Epidermal melanocyte (primary cell): ENCODE data around the gene SPRYD3.
"Not testable (repeated sequence)": the region's sequence is repeated elsewhere in the genome, so short reads cannot be mapped to it uniquely, and the experiment has no call there.

Experiments
- DNase-seq: peaks from one replicate; pipeline ENCODE4 v3.0.0; 2011; ENCODE audit warnings: low spot score; ENCODE audit not compliant: insufficient read length

Gene SPRYD3, protein sequence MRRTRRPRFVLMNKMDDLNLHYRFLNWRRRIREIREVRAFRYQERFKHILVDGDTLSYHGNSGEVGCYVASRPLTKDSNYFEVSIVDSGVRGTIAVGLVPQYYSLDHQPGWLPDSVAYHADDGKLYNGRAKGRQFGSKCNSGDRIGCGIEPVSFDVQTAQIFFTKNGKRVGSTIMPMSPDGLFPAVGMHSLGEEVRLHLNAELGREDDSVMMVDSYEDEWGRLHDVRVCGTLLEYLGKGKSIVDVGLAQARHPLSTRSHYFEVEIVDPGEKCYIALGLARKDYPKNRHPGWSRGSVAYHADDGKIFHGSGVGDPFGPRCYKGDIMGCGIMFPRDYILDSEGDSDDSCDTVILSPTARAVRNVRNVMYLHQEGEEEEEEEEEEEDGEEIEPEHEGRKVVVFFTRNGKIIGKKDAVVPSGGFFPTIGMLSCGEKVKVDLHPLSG

DNA sequence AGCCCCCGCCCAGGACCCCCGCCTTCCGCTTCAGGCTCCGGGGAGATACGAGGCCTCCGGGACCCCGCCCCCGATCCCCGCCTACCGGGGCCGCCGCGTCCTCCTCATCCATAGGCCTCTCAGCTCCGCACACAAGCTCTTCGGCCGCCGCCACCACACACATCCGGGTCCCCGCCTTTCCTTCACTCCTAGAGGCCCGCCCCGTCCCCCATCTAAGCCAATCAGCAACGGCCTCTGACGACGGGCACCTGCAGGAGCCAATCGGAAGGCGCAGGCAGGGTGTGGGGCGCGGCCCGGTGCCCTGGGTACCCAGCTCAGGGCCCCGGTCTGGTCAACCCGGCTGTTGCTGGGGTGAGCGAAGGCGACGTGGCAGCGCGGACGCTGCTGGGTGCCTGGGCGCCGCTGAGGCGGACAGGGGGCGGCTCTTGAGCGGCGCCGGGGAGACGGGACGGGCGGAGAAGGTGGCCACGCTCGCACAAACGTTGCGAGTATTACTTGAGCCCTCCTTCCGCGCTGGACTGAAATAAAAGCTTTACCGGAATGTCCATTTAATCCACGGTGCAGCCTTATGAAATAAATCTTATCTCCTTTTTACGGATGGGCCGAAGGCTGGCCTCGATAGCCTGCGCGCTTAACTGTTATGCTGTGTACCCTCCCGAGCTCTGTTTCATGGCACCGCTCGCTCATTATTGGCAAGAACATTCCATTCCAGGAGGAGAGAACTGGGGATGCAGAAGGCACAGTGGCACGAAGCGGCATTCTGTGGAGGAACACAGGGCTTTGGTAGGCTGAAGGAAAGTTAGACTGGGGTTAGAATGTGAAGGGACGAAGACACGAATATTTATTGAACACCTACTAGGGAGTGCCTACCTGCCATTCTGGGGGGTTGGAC is at the start of gene SPRYD3:
Gene SPRYD3, minus strand, starts transcription at position 165 of the 892 bp plus-strand sequence. Its CDS starts 57 bp downstream, at position 108.
- peak; percentile 99 for DNase-seq

DNA sequence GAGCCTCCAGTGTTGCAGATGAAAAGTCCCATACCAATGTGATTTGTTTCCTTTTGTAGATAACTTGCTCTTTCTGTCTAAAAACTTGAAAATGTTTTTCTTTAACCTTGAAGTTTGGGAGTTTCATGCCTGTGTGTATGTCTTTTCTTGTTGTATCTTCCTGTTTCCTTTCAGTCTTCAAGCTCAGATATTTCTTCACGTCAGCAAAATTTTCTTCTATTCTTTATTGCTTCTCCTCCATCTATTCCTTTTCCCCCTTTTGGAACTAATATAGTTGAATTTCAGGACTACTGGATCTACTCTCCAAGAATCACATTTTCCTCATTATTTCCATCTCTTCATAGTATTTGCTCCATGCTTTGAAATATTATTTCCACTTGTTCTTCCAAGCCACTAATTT is 48.0 kb upstream of the SPRYD3 start:
- no peak for DNase-seq

DNA sequence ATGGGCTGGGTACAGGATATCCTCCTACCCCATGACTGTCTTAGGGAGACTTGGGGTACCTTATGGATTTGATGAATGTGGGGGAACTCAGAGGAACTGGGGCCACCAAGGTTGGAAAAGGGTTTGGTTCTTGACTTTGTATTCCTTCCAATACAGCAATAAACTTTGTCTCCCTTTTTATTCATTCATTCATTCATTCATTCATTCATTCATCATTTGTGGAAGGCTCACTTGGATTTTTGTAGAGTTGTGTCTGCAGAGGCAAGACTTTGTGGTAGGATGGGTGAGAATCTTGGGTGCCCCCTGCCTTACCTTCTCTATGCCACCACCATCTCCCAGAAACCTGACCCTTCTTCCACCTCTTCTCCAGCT is 45.1 kb upstream of the SPRYD3 start:
- no peak for DNase-seq

DNA sequence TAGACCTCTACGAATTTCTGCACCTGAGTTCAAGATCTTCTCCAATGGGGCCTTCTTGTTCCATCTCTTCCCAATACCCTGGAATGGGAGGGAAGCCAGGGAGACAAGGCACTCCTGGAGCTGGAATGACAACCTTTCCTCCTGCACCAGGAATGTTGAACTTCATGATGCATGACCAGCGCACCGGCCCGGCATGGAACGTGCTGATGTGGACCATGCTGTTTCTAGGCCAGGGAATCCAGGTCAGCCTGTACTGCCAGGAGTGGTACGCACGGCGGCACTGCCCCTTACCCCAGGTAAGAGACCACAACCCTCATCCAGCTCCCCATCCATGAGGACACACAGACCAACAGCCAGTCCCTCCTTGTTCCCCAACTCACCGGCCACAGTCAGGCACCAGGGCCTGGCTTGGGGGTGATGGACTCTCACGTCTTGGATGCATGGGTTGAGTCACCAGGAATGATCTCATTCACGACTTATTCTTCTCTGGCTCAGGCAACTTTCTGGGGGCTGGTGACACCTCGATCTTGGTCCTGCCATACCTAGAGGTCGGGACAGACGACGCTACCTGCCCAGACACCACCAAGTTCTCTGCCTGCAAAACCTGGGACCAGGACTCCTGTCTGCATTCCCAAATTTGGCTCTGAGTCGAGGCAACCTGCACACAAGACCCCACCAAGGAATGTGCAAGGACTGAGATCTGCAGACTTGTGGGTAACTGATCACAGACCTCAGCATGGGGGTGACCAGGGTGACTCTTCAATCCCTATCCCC is 44.6 kb upstream of the SPRYD3 start:
- DNase-seq, result no peak

DNA sequence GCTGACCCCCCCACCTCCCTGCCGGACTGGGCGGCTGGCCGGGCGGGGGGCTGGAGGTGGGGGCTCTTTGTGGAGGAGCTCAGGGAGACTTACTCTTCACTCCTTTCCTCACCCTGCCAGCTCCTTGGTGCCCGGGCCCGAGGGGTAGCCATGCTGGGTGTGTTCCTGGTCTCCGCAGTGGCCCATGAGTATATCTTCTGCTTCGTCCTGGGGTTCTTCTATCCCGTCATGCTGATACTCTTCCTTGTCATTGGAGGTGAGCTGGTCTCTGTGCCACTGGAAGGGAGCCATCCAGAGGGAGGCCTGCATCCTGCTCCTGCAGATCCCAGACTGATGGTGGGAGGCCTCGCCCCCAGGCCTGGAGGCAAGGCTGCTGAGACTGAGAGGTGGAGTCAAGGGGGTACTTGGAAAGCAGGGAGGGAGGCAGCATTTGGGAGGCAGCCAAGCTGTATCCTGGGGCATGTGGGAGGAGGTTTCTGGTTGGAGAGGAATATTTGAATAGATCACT is 43.8 kb upstream of the SPRYD3 start:
- DNase-seq, result peak; percentile 60

DNA sequence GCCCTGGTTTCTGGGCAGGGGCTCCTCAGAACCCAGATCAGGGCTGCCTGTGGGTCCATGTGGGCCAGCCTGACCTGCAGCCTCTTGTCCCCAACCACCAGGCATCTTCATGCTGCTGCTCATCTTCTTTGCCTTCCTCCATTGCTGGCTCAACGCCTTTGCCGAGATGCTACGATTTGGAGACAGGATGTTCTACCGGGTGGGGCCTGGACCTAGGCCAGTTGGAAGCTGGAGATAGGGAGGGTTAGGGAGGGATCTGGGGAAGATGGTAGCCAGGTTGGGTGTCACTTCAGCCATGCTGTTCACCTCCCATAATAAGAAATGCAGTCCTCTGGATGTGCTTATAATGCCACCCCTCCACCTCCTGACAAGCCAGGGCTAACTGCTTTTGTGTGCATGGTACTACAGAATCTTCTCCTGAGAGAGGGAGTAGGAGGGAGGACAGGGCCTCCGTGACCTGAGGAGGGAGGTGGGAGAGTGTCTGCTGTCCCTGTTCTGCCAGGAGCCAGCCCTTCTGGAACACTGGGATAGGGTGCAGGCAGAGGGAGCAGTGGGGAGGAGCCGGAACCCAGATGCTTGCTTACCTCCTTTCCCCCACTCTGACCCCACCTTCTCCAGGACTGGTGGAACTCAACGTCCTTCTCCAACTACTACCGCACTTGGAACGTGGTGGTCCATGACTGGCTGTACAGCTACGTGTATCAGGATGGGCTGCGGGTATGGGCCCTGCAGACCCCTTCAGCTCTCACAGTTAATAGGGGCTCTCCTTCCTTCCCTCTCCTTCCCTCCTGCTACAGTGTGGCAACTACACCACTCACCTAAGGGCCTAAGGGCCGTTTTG is 41.7 kb upstream of the SPRYD3 start:
- DNase-seq, result no peak

DNA sequence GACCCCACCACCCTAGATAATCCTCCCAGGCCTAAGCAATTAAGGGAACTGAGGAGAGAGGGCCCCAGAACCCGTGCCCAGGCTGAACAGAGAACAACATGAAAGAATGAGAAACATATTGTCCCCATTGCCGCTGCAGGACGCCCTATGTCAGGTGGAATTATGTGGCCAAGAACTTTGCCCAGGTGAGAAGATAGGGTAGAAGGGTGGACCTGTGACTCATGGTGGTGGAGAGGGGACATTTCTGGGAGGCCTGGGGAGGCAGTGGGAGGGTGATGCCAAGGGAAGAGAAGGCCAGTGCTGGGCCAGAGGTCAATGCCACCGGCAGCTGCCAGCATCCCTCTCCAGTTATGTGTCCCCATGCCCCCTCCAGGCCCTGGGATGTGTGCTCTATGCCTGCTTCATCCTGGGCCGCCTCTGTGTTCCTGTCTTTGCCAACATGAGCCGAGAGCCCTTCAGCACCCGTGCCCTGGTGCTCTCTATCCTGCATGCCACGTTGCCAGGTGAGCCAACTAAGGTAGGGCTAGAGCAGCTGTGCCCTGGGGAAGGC is 39.6 kb upstream of the SPRYD3 start:
- DNase-seq, result no peak

DNA sequence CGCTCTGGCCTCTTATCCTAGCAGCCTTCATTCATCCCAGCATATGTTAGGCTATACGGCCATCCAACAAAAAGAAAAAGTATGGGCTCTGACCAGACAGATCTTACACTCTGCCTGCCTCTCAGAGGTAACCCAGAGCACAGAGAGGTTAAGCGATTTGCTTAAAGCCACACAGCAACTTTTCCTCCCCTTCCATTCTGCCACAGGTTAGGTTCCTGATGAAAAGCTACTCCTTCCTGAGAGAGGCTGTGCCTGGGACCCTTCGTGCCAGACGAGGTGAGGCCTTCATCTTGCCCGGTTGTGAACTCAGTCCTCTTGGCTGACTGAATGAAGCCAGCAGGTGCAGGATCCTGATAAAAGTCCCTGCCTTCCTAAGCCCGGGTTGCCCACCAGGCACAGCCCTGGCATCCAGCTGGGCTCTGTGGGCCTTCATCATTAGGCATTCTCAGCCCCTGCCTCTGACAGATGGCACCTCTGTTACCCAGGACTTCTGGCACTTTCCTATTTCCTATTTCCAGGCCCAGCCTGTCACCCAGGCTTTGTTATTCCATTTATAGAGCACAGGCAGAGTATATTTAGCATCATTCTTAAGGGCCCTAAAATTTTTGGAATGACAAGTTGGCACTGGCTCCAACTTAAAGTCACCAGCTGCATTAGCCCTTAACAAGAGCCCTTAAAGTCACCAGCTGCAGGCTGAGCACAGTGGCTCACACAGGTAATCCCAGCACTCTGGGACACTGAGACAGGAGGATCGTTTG is 36.9 kb upstream of the SPRYD3 start:
- DNase-seq, result no peak

DNA sequence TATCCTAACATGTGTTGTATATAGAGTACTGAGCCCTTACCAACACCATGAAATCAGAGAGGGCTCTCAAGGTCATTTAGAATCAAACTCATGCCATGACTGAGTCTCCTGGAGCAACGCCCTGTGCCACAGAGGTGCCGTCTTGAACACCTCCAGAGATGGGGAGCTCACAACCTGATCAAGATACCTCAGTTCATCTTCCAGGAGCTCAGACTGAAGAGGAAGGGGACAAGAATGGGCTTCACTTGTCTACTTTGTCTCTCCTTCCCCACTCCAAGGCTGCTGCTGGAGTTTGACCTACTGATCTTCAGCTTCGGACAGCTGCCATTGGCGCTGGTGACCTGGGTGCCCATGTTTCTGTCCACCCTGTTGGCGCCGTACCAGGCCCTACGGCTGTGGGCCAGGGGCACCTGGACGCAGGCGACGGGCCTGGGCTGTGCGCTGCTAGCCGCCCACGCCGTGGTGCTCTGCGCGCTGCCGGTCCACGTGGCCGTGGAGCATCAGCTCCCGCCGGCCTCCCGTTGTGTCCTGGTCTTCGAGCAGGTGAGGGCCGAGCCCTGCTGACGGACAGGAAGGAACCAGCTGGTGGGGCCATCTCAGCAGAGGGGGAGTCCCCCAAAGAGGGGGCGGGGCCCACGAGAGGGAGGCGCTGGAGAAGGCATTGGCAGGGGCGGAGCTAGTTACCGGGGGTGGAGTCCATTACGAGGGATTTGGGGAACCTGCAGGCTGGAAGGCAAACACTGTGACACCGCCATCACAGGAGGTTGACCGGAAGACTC is 36.1 kb upstream of the SPRYD3 start:
- no peak for DNase-seq

DNA sequence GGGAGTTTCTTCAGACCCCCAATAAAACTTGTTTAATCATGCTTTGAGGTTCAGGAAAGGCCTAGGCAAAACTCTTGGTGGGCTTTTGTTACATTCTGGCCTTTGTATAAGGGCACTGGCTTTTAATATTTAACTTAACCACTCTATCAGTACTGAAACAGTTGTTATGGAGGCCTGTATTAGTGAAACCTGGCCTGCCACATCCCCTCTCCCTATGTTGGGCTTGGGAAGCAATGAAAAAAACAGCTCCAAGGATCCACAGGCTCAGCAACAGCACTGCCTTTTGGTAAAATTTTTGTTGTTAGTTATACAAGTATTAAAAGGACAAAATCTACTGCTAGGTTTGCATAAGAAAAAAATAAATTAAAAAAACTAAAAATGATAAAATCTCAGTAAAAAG is 34.8 kb upstream of the SPRYD3 start:
- no peak for DNase-seq

DNA sequence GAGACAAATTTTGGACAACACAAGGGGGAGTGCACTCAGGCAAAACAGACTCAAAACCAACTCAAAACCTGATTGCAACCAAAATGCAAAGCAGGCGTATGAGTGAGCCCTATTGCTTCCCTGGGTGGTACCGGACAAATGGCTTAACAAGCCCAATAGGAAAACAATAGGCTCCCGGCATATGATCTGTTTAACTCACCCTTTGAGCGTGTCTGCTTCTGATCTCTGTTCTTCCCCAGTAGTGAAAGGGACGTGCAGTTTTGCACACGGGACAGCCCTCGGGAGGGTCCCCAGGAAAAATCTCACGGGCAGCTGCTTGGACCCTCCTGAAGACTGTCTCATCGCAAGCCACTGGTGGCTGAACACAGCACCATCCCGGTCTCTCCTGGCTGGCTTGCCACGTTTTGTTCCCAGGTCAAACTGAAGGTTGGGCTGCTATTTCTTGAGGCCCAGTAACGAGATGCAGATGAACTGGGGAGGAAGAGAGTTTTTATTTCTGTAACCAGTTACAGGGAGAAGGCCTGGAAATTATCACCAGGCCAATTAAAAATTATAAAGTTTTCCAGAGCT is 34.0 kb upstream of the SPRYD3 start:
- DNase-seq, result no peak

DNA sequence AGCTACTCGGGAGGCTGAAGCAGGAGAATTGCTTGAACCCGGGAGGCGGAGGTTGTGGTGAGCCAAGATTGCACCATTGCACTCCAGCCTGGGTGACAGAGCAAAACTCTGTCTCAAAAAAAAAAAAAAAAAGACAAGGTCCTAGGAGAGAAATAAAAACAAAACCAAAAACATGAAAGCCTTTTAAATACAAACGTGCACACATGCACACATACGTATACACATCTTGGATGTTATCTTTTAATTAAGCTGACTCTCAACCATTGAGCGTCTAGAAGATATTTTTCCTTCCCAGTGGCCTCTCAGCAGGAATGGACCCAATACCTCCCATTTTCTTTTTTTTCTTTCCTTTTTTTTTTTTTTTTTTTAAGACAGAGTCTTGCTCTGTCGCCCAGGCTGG is 33.2 kb upstream of the SPRYD3 start:
- DNase-seq, result not testable (repeated sequence)

DNA sequence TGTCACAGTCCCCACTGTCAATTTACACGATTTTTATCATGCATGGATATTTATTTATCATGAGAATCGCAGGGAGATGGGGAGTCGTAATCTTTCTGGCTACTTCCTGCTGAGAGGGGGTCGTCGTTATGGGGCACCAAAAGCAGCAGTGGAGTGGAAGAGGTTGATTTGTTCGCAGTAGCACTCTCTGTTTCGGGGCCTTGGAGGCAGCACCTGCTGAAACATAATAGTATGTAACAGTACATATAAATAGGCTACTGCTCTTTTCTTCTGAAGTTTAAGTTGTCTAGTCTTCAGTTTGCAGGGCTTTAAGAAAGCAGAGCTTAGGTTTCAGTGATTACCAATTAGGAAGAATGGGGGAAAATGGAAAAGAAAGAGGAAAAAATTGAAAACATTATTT is 27.9 kb upstream of the SPRYD3 start:
- no peak for DNase-seq

DNA sequence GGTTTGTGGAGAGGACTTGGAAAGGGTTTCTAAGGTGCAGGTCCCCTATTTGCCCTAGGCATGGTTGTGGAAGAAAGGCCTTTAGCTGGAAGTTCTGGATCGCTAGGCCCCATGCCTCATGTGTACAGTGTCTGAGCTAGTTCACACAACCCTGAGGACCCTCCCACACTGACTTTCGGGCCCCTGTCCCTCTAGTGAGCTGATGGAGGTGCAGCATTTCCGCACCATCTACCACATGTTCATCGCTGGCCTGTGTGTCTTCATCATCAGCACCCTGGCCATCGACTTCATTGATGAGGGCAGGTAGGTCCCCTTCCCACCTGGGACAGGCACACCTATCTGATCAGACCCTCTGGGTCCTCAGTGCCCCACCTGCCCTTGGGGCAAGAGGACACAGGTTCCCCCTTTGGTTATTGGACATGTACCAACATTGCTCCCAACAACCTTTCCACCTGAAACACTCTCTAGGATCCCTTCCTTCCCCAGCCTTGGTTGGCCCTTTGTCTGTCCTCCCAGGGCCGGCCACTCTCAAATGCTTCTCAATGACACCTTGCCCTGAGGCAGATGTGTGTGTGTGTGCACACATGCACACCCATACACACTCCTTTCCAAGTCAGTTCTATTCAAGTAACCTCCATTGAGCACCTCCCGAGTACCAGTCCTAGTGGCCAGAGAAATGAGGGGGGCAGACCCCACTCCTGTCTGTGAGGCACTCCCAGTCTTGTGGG is 26.7 kb upstream of the SPRYD3 start:
- DNase-seq, result no peak

DNA sequence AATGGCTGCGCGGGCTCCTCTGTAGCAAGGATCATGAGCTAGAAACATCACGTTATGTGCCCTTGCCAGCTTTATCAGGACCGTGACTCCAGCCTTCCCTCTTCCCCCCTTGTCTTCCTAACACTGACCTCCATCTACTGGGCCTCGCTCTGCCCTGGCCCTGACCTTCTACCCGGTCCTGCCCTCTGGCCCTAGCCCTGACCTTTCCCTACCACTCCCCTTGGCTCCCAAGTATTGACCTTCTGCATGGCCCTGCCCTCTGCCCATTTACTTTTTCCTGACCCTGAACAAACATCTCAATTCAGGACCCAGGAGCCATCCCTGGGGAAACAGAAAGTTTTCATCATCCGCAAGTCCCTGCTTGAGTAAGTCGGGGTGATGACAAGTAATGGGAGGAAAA is 26.1 kb upstream of the SPRYD3 start:
- DNase-seq, result no peak

DNA sequence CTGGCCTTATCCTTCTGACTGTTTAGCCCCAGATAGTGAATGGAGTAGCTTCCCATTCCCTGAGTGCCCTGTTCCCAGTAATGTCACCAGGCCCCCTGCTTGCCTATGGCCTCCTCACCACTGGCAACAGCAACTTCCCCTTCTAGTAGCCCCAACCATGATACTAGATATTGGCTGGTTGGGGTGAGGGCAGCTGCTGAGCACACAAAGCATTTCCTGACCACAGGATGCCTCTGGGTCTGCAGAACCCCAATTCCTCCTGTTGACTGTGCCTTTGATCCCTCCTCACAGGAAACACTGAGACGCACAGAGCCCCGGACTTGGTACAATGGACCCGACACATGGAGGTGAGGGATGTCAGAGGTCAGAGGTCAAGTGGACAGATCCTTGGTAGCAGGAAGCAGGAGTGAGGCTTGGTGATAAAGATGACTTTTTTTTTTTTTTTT is 24.7 kb upstream of the SPRYD3 start:
- no peak for DNase-seq
